Measurements from ENCODE around the gene GRIA1.

Gene GRIA1

DNA sequence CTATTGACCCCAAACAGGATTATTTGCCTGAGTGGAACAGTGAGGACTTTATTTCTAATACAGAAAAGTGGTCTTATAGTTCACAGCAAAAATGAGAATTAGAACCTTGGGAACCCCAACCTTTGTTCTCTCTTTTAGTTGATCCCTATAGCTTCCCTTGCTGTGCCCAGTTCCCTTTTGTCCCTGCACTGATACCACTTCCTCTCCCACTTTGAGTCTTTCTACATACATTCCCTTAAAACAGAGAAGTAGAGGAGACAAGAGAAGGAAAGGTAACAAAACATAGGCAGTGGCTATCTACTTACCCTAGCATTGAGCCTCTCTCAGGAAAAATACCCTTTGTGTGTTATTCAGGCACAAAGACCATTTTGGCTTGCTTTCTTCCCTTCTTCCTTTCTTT, 301.8 kb downstream of the GRIA1 start:
- H3K56ac ChIP-seq (ENCODE audit: low read length) = no peak overlapping the region
- H4K8ac ChIP-seq (ENCODE audit: low read depth, low read length) = no peak overlapping the region
- H3K79me2 ChIP-seq (ENCODE audit: control insufficient read depth, insufficient read depth, low read length) = no peaks in the 10 kb centered on the region
- no peaks in the 10 kb centered on the region for H3K27me3 ChIP-seq (ENCODE audit: insufficient read depth, low read length, poor library complexity)
- no peak overlapping the region for H3K4me2 ChIP-seq (ENCODE audit: low read length)
- H2AK5ac ChIP-seq (ENCODE audit: low read length) = no peak overlapping the region
- H4K5ac ChIP-seq (ENCODE audit: low read length) = no peak overlapping the region
- H3K36me3 ChIP-seq (ENCODE audit: control insufficient read depth, insufficient read depth, low read length) = no peaks in the 10 kb centered on the region
- no peak overlapping the region for H3K4me3 ChIP-seq (ENCODE audit: low read length)
- H3K4ac ChIP-seq (ENCODE audit: low read depth, low read length) = no peak overlapping the region
- H2BK5ac ChIP-seq (ENCODE audit: low read length) = no peak overlapping the region
- DNase-seq = no peak
- no peak overlapping the region for H3K9ac ChIP-seq (ENCODE audit: low read length)
- no peaks in the 10 kb centered on the region for H3K4me1 ChIP-seq (ENCODE audit: control insufficient read depth, low read depth, low read length)
- H2BK15ac ChIP-seq (replicated peaks; ENCODE audit: low read depth) = no peak overlapping the region
- H3K27ac ChIP-seq (ENCODE audit: low read depth, low read length) = no peak overlapping the region
- H3K23ac ChIP-seq (ENCODE audit: low read length) = no peak overlapping the region
- H3K18ac ChIP-seq (ENCODE audit: low read length) = no peak overlapping the region
- H3K79me1 ChIP-seq (ENCODE audit: low read length) = no peaks in the 10 kb centered on the region
- H2BK120ac ChIP-seq (ENCODE audit: low read depth, low read length) = no peak overlapping the region

DNA sequence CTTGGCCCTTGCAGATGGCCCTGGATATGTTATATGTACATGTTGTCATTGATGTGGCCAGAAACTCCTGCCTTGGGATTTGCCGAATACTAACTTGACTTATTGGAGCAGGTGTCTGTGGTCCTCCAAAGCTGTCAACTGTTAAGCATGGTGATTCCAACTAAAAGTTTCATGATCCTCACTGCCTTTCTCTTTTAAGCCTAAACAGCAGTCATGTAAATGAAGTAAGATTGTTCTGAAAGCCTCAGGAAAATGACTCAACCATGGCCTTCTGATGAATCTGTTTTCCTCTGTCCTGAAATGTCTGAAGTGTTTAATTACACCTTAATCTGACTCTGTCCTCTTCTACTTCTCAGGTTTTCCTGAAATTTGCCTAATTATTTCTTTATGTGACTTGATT, 303.2 kb downstream of the GRIA1 start:
- WGBS (ENCODE audit: extremely low coverage, insufficient coverage, low lambda C conversion rate) = no CpG with 5 or more reads among the region's 1 CpG
- Histone ChIP-seq H4K8ac (ENCODE audit: low read depth, low read length) (no peak overlapping the region), H3K79me1 (ENCODE audit: low read length) (no peaks in the 10 kb centered on the region), H2BK15ac (replicated peaks; ENCODE audit: low read depth) (no peak overlapping the region), H3K23ac (ENCODE audit: low read length) (no peak overlapping the region), H3K4me1 (ENCODE audit: control insufficient read depth, low read depth, low read length) (no peaks in the 10 kb centered on the region), H3K56ac (ENCODE audit: low read length) (no peak overlapping the region), H4K5ac (ENCODE audit: low read length) (no peak overlapping the region), H3K27me3 (ENCODE audit: insufficient read depth, low read length, poor library complexity) (no peaks in the 10 kb centered on the region), H3K4me3 (ENCODE audit: low read length) (no peak overlapping the region), H3K4me2 (ENCODE audit: low read length) (no peak overlapping the region), H2AK5ac (ENCODE audit: low read length) (no peak overlapping the region), H3K36me3 (ENCODE audit: control insufficient read depth, insufficient read depth, low read length) (no peaks in the 10 kb centered on the region), H2BK120ac (ENCODE audit: low read depth, low read length) (no peak overlapping the region), H3K79me2 (ENCODE audit: control insufficient read depth, insufficient read depth, low read length) (no peaks in the 10 kb centered on the region), H2BK5ac (ENCODE audit: low read length) (no peak overlapping the region), H3K18ac (ENCODE audit: low read length) (no peak overlapping the region), H3K9ac (ENCODE audit: low read length) (no peak overlapping the region), H3K4ac (ENCODE audit: low read depth, low read length) (no peak overlapping the region), H3K27ac (ENCODE audit: low read depth, low read length) (no peak overlapping the region)
- DNase-seq = no peak

DNA sequence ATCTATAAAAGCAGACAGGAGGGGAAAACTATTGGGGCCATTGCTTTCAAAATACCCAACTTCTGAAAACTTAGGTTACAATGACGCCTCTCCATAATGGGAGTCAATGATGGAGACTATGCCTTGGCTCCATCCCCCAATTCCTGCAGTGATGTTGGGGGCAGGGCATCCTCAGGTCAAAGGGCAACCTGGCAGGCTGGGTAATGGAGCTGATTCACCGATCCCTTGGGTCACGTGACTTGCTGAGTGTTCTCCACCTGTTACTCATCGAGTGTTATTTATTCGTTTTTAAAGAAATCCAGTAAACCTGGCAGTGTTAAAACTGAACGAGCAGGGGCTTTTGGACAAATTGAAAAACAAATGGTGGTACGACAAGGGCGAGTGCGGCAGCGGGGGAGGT, 303.9 kb downstream of the GRIA1 start:
- Histone ChIP-seq H3K4me3 (ENCODE audit: low read length) (no peak overlapping the region), H4K5ac (ENCODE audit: low read length) (no peak overlapping the region), H3K27me3 (ENCODE audit: insufficient read depth, low read length, poor library complexity) (no peaks in the 10 kb centered on the region), H3K23ac (ENCODE audit: low read length) (no peak overlapping the region), H3K27ac (ENCODE audit: low read depth, low read length) (no peak overlapping the region), H4K8ac (ENCODE audit: low read depth, low read length) (no peak overlapping the region), H3K79me2 (ENCODE audit: control insufficient read depth, insufficient read depth, low read length) (no peaks in the 10 kb centered on the region), H3K56ac (ENCODE audit: low read length) (no peak overlapping the region), H3K9ac (ENCODE audit: low read length) (no peak overlapping the region), H3K79me1 (ENCODE audit: low read length) (no peaks in the 10 kb centered on the region), H2AK5ac (ENCODE audit: low read length) (no peak overlapping the region), H2BK15ac (replicated peaks; ENCODE audit: low read depth) (no peak overlapping the region), H3K4ac (ENCODE audit: low read depth, low read length) (no peak overlapping the region), H2BK120ac (ENCODE audit: low read depth, low read length) (no peak overlapping the region), H3K18ac (ENCODE audit: low read length) (no peak overlapping the region), H3K4me1 (ENCODE audit: control insufficient read depth, low read depth, low read length) (no peaks in the 10 kb centered on the region), H2BK5ac (ENCODE audit: low read length) (no peak overlapping the region), H3K4me2 (ENCODE audit: low read length) (no peak overlapping the region), H3K36me3 (ENCODE audit: control insufficient read depth, insufficient read depth, low read length) (no peaks in the 10 kb centered on the region)
- DNase-seq = no peak
- WGBS (ENCODE audit: extremely low coverage, insufficient coverage, low lambda C conversion rate) = no CpG with 5 or more reads among the region's 10 CpGs

DNA sequence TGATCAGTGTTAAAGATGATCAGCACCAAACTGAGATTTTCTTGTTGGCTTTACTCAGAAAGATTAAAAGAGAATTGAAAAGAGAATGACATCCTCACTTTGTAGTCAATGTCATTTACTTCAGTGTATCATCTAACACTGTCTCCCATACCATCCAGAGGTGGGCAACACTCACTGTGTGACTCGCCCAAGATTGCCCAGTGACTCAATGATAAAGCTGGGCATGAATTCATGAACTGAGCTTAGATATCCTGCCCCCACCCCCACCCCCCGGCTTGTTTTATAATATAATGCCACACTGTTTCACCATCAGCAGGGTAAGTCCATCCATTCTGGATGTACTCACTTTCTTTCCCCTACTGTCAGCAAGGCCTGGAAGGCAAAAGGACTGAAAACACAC, 306.1 kb downstream of the GRIA1 start:
- Histone ChIP-seq H3K4me2 (ENCODE audit: low read length) (no peak overlapping the region), H3K9ac (ENCODE audit: low read length) (no peak overlapping the region), H2BK15ac (replicated peaks; ENCODE audit: low read depth) (no peak overlapping the region), H2BK5ac (ENCODE audit: low read length) (no peak overlapping the region), H3K27ac (ENCODE audit: low read depth, low read length) (no peak overlapping the region), H3K36me3 (ENCODE audit: control insufficient read depth, insufficient read depth, low read length) (no peaks in the 10 kb centered on the region), H3K23ac (ENCODE audit: low read length) (no peak overlapping the region), H3K56ac (ENCODE audit: low read length) (no peak overlapping the region), H2AK5ac (ENCODE audit: low read length) (no peak overlapping the region), H3K27me3 (ENCODE audit: insufficient read depth, low read length, poor library complexity) (no peaks in the 10 kb centered on the region), H3K4me3 (ENCODE audit: low read length) (no peak overlapping the region), H4K5ac (ENCODE audit: low read length) (no peak overlapping the region), H3K4ac (ENCODE audit: low read depth, low read length) (no peak overlapping the region), H3K4me1 (ENCODE audit: control insufficient read depth, low read depth, low read length) (no peaks in the 10 kb centered on the region), H3K79me1 (ENCODE audit: low read length) (no peaks in the 10 kb centered on the region), H3K18ac (ENCODE audit: low read length) (no peak overlapping the region), H2BK120ac (ENCODE audit: low read depth, low read length) (no peak overlapping the region), H4K8ac (ENCODE audit: low read depth, low read length) (no peak overlapping the region), H3K79me2 (ENCODE audit: control insufficient read depth, insufficient read depth, low read length) (no peaks in the 10 kb centered on the region)
- DNase-seq = no peak
- WGBS (ENCODE audit: extremely low coverage, insufficient coverage, low lambda C conversion rate) = no CpG with 5 or more reads among the region's 2 CpGs

DNA sequence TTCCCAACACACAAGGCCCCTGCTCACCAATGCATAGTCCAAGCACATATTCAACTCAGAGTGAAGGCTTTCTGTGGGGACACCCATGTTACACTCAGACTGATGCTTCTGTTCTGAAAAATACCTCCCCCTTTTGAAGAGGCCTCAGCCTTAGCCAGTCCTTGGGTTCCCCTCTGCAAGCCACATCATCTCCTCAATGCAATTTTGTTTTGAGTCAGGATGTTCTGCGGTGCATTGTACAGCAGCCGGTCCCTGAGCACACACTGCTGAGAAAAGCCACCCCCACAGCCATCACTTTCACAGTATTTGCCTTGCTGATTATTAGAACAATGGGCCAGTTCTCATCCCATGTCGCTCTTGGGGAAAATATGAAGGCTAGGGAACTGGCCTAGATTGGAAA, 307.0 kb downstream of the GRIA1 start:
- no peak overlapping the region for H2BK15ac ChIP-seq (replicated peaks; ENCODE audit: low read depth)
- no peak overlapping the region for H3K56ac ChIP-seq (ENCODE audit: low read length)
- H3K4me2 ChIP-seq (ENCODE audit: low read length) = no peak overlapping the region
- H2BK120ac ChIP-seq (ENCODE audit: low read depth, low read length) = no peak overlapping the region
- H3K4me1 ChIP-seq (ENCODE audit: control insufficient read depth, low read depth, low read length) = no peaks in the 10 kb centered on the region
- H3K27ac ChIP-seq (ENCODE audit: low read depth, low read length) = no peak overlapping the region
- H3K9ac ChIP-seq (ENCODE audit: low read length) = no peak overlapping the region
- H3K79me1 ChIP-seq (ENCODE audit: low read length) = no peaks in the 10 kb centered on the region
- WGBS (ENCODE audit: extremely low coverage, insufficient coverage, low lambda C conversion rate) = no CpG with 5 or more reads among the region's 3 CpGs
- H3K27me3 ChIP-seq (ENCODE audit: insufficient read depth, low read length, poor library complexity) = no peaks in the 10 kb centered on the region
- no peak overlapping the region for H3K4ac ChIP-seq (ENCODE audit: low read depth, low read length)
- H3K23ac ChIP-seq (ENCODE audit: low read length) = no peak overlapping the region
- no peaks in the 10 kb centered on the region for H3K79me2 ChIP-seq (ENCODE audit: control insufficient read depth, insufficient read depth, low read length)
- no peak for DNase-seq
- no peaks in the 10 kb centered on the region for H3K36me3 ChIP-seq (ENCODE audit: control insufficient read depth, insufficient read depth, low read length)
- H3K18ac ChIP-seq (ENCODE audit: low read length) = no peak overlapping the region
- H4K5ac ChIP-seq (ENCODE audit: low read length) = no peak overlapping the region
- H2AK5ac ChIP-seq (ENCODE audit: low read length) = no peak overlapping the region
- no peak overlapping the region for H4K8ac ChIP-seq (ENCODE audit: low read depth, low read length)
- H3K4me3 ChIP-seq (ENCODE audit: low read length) = no peak overlapping the region
- H2BK5ac ChIP-seq (ENCODE audit: low read length) = no peak overlapping the region

DNA sequence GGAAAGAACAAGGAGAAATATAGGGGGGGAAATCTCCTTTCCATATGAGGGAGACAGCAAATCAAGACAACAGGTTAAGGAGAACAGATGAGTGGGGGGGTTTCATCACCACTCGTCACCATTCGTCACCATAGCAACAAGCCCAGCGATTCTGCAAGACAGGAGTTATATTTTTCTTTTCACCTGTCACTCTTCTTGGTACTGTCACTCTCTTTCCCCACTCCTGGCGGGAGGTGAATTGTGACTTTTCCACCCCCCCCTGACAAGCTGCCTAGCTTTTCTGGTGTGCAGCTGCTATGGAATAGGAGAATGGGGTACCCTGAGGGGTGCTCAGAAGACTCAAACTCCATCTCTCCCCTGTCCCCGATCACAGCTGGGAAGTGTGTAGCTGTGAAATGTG, 308.4 kb downstream of the GRIA1 start:
- H3K4me2 ChIP-seq (ENCODE audit: low read length) = no peak overlapping the region
- H3K56ac ChIP-seq (ENCODE audit: low read length) = no peak overlapping the region
- no peak overlapping the region for H3K4me3 ChIP-seq (ENCODE audit: low read length)
- H4K8ac ChIP-seq (ENCODE audit: low read depth, low read length) = no peak overlapping the region
- no peaks in the 10 kb centered on the region for H3K27me3 ChIP-seq (ENCODE audit: insufficient read depth, low read length, poor library complexity)
- H3K18ac ChIP-seq (ENCODE audit: low read length) = no peak overlapping the region
- no peak overlapping the region for H2BK120ac ChIP-seq (ENCODE audit: low read depth, low read length)
- no peaks in the 10 kb centered on the region for H3K4me1 ChIP-seq (ENCODE audit: control insufficient read depth, low read depth, low read length)
- H3K79me1 ChIP-seq (ENCODE audit: low read length) = no peaks in the 10 kb centered on the region
- no peak overlapping the region for H3K9ac ChIP-seq (ENCODE audit: low read length)
- no peak overlapping the region for H2AK5ac ChIP-seq (ENCODE audit: low read length)
- no peaks in the 10 kb centered on the region for H3K79me2 ChIP-seq (ENCODE audit: control insufficient read depth, insufficient read depth, low read length)
- H3K27ac ChIP-seq (ENCODE audit: low read depth, low read length) = no peak overlapping the region
- no peak overlapping the region for H2BK5ac ChIP-seq (ENCODE audit: low read length)
- H4K5ac ChIP-seq (ENCODE audit: low read length) = no peak overlapping the region
- no peaks in the 10 kb centered on the region for H3K36me3 ChIP-seq (ENCODE audit: control insufficient read depth, insufficient read depth, low read length)
- H3K4ac ChIP-seq (ENCODE audit: low read depth, low read length) = no peak overlapping the region
- no peak overlapping the region for H2BK15ac ChIP-seq (replicated peaks; ENCODE audit: low read depth)
- WGBS (ENCODE audit: extremely low coverage, insufficient coverage, low lambda C conversion rate) = no CpG with 5 or more reads among the region's 5 CpGs
- H3K23ac ChIP-seq (ENCODE audit: low read length) = no peak overlapping the region
- DNase-seq = no peak

All from mesendoderm (in vitro differentiated cells).